Fibroblast of villous mesenchyme (primary cell): ENCODE results near the gene FLVCR2. TPM values are rescaled to one million over a fixed set of nuclear protein-coding genes. Genes with fewer than 3 reads are reported as not detected.
A peak's percentile ranks its signal among the peaks of the same experiment; 100 is the strongest.

Source experiments
- DNase-seq: peaks from one replicate; pipeline ENCODE4 v3.0.0-alpha.2; 2010; ENCODE audit warnings: low read depth
- H3K4me3 ChIP-seq: 2 replicates; pipeline ENCODE4 v1.5.1; 2011; ENCODE audit warnings: low read depth, mild to moderate bottlenecking, low read length
- total RNA-seq: library from RNA; depleted of rRNA; stranded (reverse); fragments of >200 nt; gene quantifications from 2 replicates; pipeline ENCODE4 v1.2.3, GENCODE V29; 2012
- TF ChIP-seq, protein P1 (sequence below): IDR thresholded peaks from 2 replicates; pipeline ENCODE4 v1.5.1; 2012; ENCODE audit warnings: low read depth, mild to moderate bottlenecking, low read length; ENCODE audit not compliant: insufficient read depth

FLVCR2 gene
- total RNA-seq, 1 donor: 0.43 TPM

- TF ChIP-seq, protein P1, sequence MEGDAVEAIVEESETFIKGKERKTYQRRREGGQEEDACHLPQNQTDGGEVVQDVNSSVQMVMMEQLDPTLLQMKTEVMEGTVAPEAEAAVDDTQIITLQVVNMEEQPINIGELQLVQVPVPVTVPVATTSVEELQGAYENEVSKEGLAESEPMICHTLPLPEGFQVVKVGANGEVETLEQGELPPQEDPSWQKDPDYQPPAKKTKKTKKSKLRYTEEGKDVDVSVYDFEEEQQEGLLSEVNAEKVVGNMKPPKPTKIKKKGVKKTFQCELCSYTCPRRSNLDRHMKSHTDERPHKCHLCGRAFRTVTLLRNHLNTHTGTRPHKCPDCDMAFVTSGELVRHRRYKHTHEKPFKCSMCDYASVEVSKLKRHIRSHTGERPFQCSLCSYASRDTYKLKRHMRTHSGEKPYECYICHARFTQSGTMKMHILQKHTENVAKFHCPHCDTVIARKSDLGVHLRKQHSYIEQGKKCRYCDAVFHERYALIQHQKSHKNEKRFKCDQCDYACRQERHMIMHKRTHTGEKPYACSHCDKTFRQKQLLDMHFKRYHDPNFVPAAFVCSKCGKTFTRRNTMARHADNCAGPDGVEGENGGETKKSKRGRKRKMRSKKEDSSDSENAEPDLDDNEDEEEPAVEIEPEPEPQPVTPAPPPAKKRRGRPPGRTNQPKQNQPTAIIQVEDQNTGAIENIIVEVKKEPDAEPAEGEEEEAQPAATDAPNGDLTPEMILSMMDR: no peak
- H3K4me3 ChIP-seq: no peak overlapping the region
- DNase-seq: no peak
Measured at GRCh38 chr14:75539162-75539560, 39.3 kb upstream of the FLVCR2 start.

DNA sequence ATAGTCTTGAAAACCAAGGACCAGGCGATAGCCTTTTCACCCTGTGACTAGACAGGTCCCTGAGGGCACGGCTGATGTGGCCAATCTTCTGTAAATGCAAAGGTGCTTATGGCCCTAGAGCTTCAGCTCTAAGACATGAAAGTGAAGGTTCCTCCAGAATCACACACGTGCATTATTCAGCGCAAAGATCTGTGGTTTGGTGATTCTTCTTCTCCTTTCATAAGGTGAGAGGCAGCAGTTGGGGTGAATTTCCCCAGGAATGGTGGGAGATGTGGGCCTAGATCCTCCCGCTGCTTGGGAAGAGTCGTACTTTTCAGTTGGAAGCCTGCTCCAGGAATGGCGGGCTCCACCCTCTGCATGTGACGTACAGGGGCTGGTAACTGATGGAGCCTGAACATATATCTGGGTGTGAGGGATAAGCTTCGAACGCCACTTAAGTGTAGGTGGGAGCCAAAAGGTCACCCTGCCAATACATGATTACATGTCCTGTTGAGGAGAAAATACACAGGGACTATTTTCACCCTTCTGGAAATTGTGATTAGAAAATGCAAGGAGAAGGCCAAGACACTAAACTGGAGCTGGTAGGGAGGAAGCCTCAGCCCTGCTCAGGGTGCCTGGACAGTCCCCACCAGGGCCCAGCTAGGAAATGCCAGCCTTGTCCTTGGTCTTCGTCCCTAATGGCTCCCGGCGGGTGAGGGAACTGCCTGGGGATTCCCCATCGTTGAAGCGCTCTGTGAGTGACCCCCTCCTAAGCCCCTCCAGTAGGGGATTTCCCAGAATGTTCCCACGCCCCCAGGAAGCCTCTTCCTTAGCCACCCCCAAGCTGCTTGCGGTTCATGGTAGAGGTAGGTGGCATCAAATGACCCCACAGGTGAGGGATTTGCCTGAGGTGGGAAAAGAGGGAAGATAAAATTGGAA is 38.6 kb upstream of the FLVCR2 start:
- TF ChIP-seq, protein P1: no peak
- no peak for DNase-seq
- no peak overlapping the region for H3K4me3 ChIP-seq

DNA sequence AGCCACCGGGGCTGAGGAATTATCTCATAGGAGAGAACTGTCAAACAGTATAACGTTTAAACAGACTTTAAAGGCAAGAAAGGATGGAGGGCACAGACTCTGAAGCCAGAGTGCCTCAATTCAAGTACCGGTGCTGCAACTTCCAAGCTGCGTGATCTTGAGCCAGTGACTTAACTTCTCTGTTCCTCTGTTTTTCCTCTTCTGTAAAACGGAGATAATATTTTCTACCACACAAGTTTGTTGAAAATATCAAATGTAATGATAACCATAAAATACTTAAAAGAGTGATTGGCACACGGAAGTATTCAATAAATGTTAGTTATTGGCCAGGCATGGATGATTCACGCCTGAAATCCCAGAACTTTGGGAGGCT is 38.0 kb upstream of the FLVCR2 start:
- DNase-seq: no peak
- H3K4me3 ChIP-seq: no peak overlapping the region
- TF ChIP-seq, protein P1: no peak

GRCh38 chr14:75542588-75543091 is 35.8 kb upstream of the FLVCR2 start:
- TF ChIP-seq, protein P1: no peak
- no peak overlapping the region for H3K4me3 ChIP-seq
- DNase-seq: peak; percentile 74

DNA sequence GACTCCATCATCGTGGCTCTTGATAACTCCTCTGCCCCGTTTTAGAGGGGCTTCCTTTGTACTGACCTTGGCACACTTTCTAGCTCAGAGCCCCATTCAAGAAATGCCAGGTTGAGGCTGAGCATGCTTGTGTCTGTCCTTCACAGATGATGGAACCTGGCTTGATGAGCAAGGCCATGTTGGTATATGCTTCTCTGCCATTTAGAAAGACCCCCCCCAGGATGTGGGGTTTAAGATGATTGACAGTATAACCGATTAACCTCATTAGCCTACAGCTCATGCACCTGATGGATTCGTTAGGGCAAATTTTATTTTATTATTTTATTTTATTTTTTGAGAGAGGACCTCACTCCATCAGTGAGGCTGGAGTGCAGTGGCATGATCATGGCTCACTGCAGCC is 35.2 kb upstream of the FLVCR2 start:
- no peak for DNase-seq
- TF ChIP-seq, protein P1: no peak

DNA sequence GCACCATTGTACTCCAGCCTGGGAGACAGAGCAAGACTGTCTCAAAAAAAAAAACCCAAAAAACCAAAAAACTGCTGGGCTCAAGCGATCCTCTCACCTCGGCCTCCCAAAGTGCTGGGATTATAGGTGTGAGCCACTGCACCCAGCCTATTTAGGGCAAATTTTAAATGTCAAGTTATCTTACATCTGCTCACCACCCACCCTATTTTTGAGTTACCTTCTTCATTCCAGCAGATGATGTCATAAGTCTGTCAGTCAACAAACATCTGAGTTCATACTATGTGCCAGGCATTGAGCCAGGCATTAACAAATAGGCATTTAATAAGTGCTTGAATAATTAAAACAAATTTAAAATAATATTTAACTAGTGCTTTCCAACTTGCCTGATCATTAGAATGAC is 34.6 kb upstream of the FLVCR2 start:
- DNase-seq: no peak
- TF ChIP-seq, protein P1: no peak
- H3K4me3 ChIP-seq: no peak overlapping the region

More for the DNA sequence above, 35.2 kb upstream of the FLVCR2 start:
- H3K4me3 ChIP-seq: no peak overlapping the region

DNA sequence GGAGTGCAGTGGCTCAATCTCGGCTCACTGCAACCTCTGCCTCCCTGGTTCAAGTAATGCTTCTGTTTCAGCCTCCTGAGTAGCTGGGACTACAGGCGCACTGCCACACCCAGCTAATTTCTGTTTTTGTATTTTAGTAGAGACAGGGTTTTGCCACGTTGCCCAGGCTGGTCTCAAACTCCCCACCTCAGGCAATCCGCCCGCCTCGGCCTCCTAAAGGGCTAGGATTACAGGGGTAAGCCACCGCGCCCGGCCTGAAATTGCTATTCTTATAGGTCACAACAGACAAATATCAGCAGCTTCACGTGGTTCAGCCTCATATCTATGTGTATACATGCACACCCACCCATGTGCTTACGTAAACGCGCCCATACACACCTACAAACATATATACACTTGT is 32.5 kb upstream of the FLVCR2 start:
- TF ChIP-seq, protein P1: no peak
- no peak for DNase-seq
- H3K4me3 ChIP-seq: no peak overlapping the region
